GM19240 (cell line): ENCODE data around the gene CAV2.

ENCODE experiments used
- DNase-seq: peaks from one replicate; pipeline ENCODE4 v3.0.0; 2011; ENCODE audit warnings: low spot score; ENCODE audit not compliant: insufficient read length

CAV2 gene

DNA sequence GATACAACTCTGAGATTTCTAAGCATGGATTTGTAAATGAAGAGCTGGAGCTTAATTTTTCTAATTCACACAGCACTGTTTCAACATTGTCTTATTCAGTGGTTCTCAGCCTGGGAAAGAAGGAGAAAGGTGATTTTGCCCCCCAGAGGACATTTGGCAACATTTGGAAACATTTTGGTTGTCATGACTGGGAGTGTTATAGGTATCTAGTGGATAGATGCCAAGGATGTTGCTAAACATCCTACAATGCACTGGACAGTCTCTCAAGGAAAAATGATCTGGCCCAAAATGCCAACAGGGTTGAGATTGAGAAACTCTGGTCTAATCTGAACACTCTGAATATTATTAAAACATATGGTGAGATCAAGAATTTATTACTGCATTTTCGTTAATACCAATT, 3.8 kb upstream of the CAV2 start:
- no peak for DNase-seq

DNA sequence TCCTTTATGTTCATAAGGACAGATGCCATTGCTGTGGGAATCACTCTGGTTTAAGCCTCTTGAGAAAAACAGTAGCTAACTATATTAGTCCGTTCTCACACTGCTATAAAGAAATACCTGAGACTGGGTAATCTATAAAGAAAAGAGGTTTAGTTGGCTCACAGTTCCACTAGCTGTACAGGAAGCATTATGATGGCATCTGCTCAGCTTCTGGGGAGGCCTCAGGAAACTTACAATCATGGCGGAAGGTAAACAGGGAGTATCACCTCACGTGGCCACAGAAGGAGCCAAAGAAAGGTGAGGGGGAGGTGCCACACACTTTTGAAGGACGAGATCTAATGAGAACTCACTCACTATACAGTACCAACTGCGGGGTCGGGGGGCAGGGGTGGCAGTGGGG, 2.9 kb upstream of the CAV2 start:
- DNase-seq: no peak

DNA sequence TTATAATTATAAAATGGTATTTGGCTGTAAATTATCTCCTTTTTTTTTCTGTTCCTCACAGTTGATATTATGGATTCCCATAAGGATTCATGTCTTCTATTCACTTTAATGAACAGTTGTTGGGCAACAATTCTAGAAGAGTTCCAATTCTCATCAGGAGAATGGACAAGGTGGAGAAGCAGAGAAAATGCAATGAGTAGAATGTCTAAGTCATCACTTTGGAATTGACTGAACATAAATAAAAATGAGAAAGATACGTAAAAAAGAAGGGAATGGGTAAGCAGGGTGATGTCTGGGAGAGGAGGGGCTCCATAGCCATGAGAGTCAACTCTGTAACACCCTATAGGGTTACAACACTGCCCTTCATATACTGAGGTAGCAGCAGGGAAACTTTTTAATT, 1.8 kb upstream of the CAV2 start:
- DNase-seq: no peak

DNA sequence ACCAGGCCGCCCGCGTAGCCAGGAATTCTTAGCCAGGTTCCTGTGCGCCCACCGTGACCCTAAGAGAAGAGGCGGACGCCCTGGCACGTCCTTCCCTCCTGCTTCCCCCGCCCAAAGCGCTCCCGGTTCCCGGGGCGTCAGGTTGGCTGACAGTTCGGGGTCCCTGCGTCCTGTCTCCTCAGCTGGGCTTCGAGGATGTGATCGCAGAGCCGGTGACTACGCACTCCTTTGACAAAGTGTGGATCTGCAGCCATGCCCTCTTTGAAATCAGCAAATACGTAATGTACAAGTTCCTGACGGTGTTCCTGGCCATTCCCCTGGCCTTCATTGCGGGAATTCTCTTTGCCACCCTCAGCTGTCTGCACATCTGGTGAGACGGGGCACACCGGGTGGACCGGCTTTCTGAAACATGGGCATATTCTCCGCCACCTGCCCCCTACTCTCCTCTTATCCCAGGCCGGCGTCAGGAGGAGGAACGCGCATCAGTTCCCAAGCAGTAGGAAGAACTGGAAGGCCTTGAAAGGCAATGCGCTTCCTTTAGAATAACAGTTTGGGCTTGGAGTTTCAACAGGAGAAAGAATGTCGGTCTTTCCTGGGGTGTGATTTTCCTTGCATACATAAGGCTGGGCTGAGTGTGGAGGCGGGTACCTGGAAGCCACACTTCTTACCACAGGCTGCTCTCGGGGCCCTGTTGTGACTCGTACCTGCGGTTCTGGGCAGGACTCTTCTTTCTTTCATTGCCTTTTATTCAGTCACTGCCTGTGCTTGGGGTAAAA, 728 bp downstream of the CAV2 start:
- DNase-seq: no peak

DNA sequence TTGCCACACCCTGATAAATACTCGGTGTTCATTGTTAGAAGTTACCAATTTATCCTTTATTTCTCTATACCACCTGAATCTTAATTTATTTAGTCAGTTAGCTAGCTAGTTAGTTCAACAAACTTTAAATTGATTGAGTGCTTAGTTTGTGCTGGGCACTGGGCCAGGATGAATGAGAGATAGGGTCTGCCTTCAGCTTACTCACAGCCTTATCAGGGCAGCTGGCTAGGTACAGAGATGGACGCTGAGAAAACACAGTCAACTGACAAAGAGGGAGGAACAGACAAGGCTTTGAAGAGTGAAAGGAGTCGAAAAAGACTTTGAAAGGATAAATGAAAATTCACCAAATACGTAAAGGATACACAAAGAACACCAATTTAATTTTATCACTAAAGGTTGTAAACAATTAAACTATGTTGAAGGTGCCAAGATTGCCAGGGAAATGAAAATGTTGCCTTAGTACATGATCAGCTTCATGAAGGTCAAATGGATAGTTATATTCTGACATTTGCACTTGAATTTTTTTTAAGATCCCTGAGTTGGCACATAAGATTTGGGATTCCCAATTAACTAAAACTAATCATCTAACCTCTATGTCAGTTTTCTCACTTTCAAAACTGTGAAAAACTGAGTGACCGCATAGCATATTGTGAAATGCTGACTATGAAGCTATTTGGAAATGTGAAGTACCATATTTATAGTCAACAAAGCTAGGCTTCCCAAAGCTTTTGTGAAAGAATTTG, 2.1 kb downstream of the CAV2 start:
- DNase-seq: no peak

DNA sequence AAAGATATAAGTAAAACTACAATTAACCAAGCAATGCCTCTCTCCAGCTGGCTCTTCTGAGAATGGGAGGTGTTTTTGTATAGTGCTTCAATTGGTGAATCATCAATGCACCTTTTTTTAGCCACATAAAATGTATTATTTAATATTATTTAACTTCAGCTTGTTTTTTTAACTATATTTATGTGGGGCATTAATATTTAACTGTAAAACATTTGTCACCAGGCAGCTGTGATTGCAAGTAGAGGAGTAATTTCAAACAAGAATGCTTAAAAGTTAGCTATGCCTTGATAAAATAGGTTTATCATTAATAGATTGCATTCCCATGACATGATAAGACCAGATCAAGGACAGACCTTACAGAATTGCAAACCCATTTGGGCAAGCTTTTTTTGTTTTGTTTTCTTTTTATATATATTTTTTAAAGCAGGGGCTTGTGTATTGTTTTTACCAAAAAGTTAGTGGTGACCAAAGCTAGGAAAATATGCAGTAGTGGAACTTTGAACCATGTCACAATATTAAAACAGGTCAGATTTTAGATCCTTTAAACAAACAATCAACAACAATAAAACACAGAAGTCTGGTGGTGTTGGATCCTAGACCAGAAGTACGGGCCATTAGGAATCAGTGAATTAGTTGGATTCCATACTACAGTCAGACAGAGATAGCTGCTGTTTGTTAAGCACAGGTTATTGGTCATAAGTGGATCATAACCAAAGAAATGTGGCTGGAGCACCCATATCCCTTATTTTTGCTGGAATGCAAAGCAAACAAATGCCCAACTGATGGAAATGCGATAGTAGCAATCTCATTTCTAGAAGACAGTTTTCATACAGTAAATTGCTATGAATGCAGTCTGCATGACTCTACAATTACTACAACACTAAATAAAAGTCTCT, 2.9 kb downstream of the CAV2 start:
- no peak for DNase-seq

DNA sequence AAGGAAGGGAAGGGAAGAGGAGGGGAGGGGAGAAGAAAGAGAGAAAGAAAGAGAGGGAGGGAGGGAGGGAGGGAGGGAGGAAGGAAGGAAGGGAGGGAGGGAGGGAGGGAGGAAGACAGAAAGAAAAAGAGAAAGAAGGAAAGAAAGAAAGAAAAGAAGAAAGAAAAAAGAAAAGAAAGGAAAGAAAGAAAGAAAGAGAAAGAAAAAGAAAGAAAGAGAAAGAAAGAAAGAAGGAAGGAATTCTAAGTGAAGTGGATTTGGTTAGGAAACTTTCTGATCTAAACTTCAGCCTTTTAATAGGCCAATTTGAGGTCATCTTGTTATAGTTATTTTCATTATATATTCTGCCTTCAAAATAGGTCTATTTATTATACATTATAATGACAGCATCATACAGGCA, 4.3 kb downstream of the CAV2 start:
- DNase-seq: no peak

DNA sequence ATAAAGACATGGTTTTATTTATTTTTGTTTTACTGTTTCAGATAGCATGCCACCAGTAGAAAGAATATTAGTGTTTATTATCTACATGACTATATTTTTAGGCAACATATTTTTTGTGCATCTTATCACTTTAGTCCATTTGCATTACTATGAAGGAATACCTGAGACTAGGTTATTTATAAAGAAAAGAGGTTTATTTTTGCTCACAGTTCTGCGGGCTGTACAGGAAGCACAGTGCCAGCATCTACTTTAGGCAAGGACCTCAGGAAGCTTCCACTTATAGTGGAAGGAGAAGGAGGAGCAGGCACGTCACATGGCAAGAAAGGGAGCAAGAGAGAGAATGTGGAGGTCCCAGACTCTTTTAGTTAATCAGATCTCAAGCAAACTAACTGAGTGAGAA, 5.7 kb downstream of the CAV2 start:
- DNase-seq: no peak

DNA sequence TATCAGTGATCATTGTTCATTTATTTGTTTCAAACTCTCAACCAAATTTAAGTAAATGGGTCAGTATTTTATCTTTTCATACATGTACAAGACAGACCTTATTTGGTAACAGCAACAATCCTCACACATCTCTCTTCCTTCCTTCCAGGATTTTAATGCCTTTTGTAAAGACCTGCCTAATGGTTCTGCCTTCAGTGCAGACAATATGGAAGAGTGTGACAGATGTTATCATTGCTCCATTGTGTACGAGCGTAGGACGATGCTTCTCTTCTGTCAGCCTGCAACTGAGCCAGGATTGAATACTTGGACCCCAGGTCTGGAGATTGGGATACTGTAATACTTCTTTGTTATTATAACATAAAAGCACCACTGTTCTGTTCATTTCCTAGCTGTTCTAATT, 6.3 kb downstream of the CAV2 start:
- DNase-seq: no peak

DNA sequence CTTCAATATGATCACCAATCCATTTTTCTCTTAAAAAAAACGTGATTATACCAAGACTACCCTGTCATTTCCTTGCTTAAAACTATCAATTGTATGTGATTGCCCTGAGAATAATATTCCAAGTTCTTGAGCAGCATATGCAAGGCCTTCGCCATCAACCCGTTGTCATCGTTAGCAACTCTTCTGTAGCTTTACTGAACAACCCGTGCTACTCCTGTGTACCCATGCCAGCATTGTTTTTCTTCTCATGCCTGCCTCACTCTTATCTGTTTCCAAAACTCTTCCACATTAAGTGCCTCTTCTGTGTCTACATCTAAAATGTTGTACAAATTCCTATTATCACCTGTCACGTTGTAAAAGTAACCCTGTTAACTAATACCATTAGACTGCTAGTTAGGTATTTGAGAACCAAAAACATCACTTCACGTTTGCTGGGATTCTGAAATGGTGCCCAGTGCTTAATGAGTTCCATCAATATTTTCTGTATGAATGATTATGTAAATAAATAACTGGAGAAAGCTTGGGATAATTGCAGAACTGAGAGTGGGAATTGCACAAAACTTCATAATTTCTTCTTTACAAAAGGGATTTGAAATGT, 10.5 kb downstream of the CAV2 start:
- no peak for DNase-seq

DNA sequence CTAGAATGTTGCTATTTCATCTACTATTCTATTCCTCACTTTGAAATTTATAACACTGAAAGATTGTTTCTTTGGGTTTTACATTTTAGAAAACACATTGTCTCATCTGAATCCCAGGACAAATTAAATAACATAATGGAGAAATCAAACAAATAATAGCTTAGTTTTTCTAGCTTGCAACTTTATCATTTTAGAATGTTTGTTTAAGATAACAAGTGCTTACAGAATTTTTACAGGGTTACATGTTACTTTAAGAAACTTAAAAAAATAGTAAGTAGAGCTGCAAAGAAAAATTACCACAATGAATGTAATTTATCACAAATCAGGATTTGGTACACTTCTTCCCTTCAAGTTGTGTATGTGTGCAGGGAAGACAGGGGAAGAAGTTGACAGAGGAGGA, 11.3 kb downstream of the CAV2 start:
- DNase-seq: no peak

DNA sequence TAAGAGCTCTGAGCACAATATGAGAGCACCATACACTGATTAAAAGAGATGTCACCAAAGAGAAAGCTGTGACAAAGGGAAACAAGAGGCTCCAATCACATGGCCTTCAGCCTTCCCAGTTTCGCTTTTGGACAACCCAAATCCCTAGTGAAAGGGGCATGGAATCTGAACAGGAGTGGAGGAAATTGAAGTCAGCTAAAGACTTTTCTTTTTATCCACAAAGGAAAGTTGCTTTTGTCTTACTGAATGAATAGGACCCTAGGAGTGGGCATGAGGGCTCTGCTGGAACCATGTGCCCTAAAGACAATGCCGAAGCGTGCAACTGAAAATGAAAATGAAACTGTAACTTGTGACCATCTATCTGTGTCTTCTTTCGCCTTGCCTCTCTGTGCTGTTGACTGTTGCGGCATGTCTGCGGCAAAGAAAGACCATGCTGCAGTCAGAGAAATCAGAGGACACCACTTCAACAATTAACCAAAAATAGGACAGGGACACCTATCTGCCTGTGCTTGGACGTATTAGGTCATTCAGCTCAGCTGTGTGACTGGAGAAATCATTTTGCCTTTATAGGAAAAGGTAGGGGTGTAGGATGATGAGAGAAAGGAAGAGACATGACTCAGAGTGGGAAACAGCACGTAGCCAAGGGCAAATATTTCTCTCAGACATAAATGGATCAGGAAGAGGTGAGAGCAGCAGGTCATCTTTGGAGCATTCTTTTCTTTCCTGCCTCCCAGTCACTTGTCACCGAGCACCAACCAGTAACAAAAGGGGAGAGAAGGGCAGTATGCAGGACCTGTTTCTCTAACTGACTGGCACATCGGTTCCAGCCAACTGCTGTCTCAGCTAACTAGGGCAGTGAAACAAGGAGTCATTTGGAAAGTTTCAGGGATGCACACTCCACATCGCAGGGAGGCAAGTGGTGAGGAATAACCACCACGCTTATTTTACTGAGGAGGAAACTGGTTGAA, 12.3 kb downstream of the CAV2 start:
- no peak for DNase-seq

DNA sequence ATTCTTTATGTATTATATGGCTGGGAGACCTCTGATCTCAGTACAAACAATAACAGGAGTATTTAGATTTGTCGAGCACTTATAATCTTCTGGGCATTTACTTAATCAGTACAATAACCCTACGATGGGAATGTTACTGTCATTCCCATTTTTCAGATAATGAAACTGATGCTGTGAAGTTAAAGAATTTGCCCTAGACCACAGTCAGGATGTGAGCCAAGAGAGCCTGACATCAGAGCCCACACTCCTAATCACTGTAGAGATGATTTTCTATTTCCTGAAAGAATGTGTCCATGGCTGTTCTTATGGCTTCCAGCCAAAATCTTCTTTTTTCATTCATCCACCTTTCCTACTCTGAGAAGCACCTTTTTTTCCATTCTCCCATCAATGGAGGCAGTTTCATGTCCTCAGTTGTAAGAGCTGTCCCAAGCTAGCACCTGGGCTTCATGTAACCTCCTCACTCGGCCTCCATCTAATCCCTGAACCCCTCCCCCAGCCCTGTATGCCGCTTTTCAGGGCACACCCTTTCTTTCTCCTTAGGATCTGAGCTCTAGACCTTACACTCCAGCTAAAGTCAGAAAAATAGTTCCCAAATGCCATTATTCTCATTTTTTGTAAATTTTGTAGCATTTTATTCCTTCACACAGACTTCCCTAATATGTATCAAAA, 13.1 kb downstream of the CAV2 start:
- DNase-seq: no peak

DNA sequence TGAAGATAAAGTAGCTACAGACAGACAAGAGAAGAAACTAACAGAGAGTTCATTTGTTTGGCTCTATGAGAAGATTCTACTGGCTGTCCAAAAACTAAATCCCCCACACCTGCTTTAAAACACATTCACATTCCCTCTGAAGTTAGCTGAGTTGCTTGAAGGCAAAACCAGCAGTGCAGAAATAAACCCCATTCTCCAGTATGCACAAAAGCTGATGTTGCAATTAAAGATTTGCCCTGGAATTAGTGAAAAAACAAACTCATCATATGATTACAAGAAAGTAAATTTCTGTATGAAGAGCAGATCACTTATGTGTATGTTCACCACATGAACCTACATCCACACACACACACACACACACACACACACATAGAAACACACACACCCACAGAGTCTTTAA, 16.0 kb downstream of the CAV2 start:
- DNase-seq: no peak

DNA sequence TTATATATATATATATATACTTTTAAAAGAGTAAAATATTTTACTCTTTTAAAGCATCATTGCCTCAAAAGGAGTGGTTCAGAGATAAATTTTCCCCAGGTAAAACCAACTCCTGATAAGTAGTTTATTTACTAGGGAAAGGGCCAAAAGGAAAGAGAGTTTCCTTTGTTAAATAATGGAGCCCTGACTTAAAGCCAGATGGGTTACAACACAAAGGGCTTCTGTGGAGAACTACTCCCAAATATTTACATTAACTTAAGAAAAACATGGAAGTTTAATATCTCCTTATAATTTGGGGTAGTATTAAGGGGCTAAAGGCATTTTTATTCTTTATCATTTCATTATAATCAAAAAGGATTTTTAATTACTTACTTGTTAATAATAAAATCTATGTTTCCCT, 16.8 kb downstream of the CAV2 start:
- no peak for DNase-seq

DNA sequence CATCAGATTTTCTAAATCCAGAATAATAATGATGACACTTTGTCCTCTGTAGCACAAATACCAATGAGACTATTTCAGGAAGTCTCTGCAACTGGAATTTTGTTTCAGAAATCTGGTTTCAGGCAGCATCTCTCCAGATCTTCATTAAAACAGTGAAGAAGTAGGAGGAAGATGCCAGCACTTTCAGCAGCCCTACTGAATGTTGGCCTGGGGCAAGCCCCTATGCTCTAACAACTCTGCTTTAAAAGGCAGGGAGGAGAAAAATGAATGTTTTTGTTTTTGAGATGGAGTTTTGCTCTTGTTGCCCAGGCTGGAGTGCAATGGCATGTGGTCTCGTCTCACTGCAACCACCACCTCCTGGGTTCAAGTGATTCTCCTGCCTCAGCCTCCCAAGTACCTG, 18.1 kb downstream of the CAV2 start:
- no peak for DNase-seq

DNA sequence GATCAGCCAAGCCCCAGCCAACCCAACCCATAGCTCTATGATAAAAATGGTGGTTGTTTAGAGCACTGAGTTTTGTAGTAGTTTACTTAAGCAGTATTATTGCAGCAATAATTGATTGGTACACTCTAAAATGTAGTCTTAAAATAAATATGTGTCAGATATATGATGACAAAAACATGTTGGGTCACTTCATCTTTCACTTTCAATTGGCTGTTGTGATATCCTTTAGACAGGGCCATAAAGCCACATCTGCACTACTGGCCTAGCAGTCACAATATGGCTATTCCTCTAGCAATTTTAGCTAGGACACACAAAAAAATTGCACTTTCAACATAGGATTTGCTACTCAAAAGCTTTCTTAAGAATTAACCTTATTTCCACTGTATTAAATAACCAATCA, 19.4 kb downstream of the CAV2 start:
- no peak for DNase-seq

DNA sequence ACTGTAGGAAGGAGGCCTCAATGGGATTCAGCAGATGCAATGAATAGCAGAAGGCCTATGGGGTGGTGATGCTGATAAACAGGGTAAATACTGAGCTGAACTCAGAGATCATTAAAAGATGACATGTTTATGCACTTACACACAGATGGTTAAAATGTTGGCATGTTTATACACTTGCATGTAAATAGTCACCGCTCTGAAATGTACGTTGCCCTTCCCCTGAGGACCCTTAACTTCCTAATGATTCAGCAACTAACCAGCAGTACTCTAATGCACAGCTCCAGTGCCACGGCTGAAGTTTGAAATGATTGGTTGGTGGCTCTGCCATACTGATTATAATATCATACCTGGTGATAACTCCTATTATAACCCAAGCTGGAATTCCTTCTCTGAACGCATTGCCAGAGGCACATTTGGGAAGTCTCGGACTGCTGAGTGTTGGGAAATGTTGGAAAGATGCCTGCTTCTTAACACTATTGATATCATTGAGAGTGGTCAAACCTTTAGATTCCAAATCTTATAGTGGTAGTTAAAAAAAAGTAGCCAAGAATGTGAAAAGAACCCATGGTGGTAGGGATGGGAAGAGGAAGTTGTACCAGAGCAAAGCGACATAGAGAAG, 21.6 kb downstream of the CAV2 start:
- no peak for DNase-seq

DNA sequence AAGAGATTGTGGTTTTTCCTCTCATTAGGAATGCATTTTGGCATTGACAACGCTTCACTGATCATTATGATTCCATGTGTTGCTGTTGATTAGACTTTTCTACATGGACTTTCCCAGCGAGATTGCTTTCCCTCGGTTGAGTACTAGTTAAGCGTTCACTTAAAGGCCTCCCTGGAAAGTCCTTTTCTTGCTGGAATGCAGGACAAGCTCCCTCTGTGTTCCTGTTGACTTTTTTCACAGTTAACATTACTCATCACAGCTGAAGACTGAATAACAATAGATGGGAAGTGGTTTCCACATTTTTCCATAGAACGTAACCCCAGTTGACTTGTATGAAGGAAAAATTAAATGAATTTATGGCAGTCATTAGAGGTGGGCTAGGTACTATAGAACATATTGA, 22.7 kb downstream of the CAV2 start:
- DNase-seq: no peak

DNA sequence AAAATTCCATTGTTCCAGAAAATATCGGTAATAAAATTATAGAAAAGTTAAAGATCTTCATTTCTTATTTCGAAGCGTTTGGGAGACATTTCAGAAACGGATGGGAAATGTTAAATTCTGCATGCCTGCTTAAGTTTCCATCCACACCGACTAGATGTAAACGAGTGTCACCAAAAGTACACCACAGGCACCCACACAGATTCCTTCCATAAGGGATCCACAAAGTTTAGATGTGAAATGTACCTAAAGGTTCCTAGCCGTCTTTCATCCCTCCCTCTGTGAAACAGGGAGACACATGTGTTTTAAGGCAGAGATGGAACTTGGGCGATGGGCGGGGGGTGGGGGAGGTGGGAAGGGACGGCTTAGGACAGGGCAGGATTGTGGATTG, 24.7 kb downstream of the CAV2 start:
- DNase-seq: no peak
